HepG2 (cell line): ENCODE results near the gene EMC8. TPM values are rescaled to one million over a fixed set of nuclear protein-coding genes. Genes with fewer than 3 reads are reported as not detected.

Source experiments
- AGO1 ChIP-seq: fragments of 200-400 bp; formaldehyde crosslinking; IDR thresholded peaks from 2 replicates; pipeline ENCODE4 v1.6.1; 2017; ENCODE audit warnings: mild to moderate bottlenecking, low read depth, low read length, moderate library complexity; ENCODE audit not compliant: poor library complexity, severe bottlenecking
- BCL6 ChIP-seq: IDR thresholded peaks from 2 replicates; pipeline ENCODE4 v1.6.1; 2016; ENCODE audit warnings: missing genetic modification reagents, missing compliant biosample characterization
- DNMT1 ChIP-seq: sonication (generic); formaldehyde crosslinking; IDR thresholded peaks from 2 replicates; pipeline ENCODE4 v1.5.1; 2020; ENCODE audit warnings: mild to moderate bottlenecking, missing genetic modification reagents
- GATAD2A ChIP-seq: IDR thresholded peaks from 2 replicates; pipeline ENCODE4 v1.6.1; 2016
- HHEX ChIP-seq: IDR thresholded peaks from 2 replicates; pipeline ENCODE4 v1.6.1; 2016; ENCODE audit warnings: control low read depth
- IKZF4 ChIP-seq: sonication (generic); formaldehyde crosslinking; IDR thresholded peaks from 2 replicates; pipeline ENCODE4 v1.5.1; 2020; ENCODE audit warnings: borderline replicate concordance, mild to moderate bottlenecking, low read depth, missing genetic modification reagents; ENCODE audit errors: not compliant biosample characterization
- KDM3A ChIP-seq: IDR thresholded peaks from 2 replicates; pipeline ENCODE4 v1.6.1; 2018; ENCODE audit warnings: low read depth, missing compliant biosample characterization
- PHF20 ChIP-seq: sonication (generic); formaldehyde crosslinking; IDR thresholded peaks from 2 replicates; pipeline ENCODE4 v1.5.0; 2020; ENCODE audit warnings: mild to moderate bottlenecking, missing genetic modification reagents
- PRPF4 ChIP-seq: fragments of 200-400 bp; formaldehyde crosslinking; IDR thresholded peaks from 2 replicates; pipeline ENCODE4 v1.6.1; 2016; ENCODE audit warnings: low read length, low read depth; ENCODE audit not compliant: poor library complexity, severe bottlenecking
- THAP9 ChIP-seq: sonication (generic); formaldehyde crosslinking; IDR thresholded peaks from 2 replicates; pipeline ENCODE4; 2020; ENCODE audit warnings: missing genetic modification reagents, mild to moderate bottlenecking, borderline replicate concordance
- ZNF629 ChIP-seq: sonication (generic); formaldehyde crosslinking; conservative IDR thresholded peaks from 2 replicates; pipeline ENCODE4 v1.5.0; 2020; ENCODE audit warnings: missing genetic modification reagents
- polyA plus RNA-seq, 8 experiments: library from polyadenylated mRNA; depleted of rRNA in 3 of 8; stranded (reverse) in 7 of 8; unstranded in 1 of 8; fragments of >200 nt; fragmentation: Illumina TruSeq in 4 of 8; extraction: Trizol in 4 of 8; gene quantifications; 2 replicates each; pipeline versions ENCODE4 v1.2.1 to v1.2.3, GENCODE V29; 2011 to 2016; ENCODE audit warnings: low read depth in 4 of 8, missing spikeins in 1 of 8, mixed read lengths in 1 of 8; ENCODE audit not compliant: insufficient read depth in 1 of 8
- total RNA-seq, 5 experiments: library from RNA; depleted of rRNA; stranded (reverse); fragments of >200 nt; fragmentation: Illumina TruSeq; extraction: Trizol; gene quantifications; 2 replicates each; pipeline ENCODE4 v1.2.3, GENCODE V29; 2016; ENCODE audit warnings: low read depth in 1 of 5
- TF ChIP-seq, protein P1 (sequence below): sonication (generic); formaldehyde crosslinking; IDR thresholded peaks from 2 replicates; pipeline ENCODE4 v1.9.0; 2021; ENCODE audit warnings: missing genetic modification reagents, borderline replicate concordance
- TF ChIP-seq, protein P2 (sequence below): sonication (generic); formaldehyde crosslinking; IDR thresholded peaks from 2 replicates; pipeline ENCODE4 v1.5.1; 2020; ENCODE audit warnings: mild to moderate bottlenecking, missing genetic modification reagents, moderate library complexity
- TF ChIP-seq, protein P3 (sequence below): IDR thresholded peaks from 2 replicates; pipeline ENCODE4 v1.4.0; 2020; ENCODE audit warnings: mild to moderate bottlenecking, missing genetic modification reagents

The EMC8 gene
- total and polyA plus RNA-seq, 2 of the 13 experiments (the other 11 are each of a cell fraction or from before 2014, with no cell fraction given), result 55.0 to 76.0 TPM

GRCh38 chr16:85799497-85800320 is at the start of gene EMC8, which contains the start of gene COX4I1 (continued):
- TF ChIP-seq, protein P1, sequence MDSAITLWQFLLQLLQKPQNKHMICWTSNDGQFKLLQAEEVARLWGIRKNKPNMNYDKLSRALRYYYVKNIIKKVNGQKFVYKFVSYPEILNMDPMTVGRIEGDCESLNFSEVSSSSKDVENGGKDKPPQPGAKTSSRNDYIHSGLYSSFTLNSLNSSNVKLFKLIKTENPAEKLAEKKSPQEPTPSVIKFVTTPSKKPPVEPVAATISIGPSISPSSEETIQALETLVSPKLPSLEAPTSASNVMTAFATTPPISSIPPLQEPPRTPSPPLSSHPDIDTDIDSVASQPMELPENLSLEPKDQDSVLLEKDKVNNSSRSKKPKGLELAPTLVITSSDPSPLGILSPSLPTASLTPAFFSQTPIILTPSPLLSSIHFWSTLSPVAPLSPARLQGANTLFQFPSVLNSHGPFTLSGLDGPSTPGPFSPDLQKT, result peak; percentile 58; the same call in 1 of the 2 replicates
- TF ChIP-seq IKZF4 (CRISPR knock-in tag) (peak; percentile 20), ZNF629 (CRISPR knock-in tag) (peak; percentile 59; the same call in 1 of the 2 replicates), GATAD2A (CRISPR knock-in tag) (peak; percentile 47; the same call in 1 of the 2 replicates), PHF20 (CRISPR knock-in tag) (peak; percentile 96), THAP9 (CRISPR knock-in tag) (peak; percentile 86), AGO1 (peak; percentile 85), KDM3A (CRISPR knock-in tag) (no peak; the same call in 1 of the 2 replicates), PRPF4 (no peak), BCL6 (CRISPR knock-in tag) (peak; percentile 60; the same call in 1 of the 2 replicates), DNMT1 (peak; percentile 75; the same call in 1 of the 2 replicates), HHEX (CRISPR knock-in tag) (no peak)
- TF ChIP-seq, protein P2, sequence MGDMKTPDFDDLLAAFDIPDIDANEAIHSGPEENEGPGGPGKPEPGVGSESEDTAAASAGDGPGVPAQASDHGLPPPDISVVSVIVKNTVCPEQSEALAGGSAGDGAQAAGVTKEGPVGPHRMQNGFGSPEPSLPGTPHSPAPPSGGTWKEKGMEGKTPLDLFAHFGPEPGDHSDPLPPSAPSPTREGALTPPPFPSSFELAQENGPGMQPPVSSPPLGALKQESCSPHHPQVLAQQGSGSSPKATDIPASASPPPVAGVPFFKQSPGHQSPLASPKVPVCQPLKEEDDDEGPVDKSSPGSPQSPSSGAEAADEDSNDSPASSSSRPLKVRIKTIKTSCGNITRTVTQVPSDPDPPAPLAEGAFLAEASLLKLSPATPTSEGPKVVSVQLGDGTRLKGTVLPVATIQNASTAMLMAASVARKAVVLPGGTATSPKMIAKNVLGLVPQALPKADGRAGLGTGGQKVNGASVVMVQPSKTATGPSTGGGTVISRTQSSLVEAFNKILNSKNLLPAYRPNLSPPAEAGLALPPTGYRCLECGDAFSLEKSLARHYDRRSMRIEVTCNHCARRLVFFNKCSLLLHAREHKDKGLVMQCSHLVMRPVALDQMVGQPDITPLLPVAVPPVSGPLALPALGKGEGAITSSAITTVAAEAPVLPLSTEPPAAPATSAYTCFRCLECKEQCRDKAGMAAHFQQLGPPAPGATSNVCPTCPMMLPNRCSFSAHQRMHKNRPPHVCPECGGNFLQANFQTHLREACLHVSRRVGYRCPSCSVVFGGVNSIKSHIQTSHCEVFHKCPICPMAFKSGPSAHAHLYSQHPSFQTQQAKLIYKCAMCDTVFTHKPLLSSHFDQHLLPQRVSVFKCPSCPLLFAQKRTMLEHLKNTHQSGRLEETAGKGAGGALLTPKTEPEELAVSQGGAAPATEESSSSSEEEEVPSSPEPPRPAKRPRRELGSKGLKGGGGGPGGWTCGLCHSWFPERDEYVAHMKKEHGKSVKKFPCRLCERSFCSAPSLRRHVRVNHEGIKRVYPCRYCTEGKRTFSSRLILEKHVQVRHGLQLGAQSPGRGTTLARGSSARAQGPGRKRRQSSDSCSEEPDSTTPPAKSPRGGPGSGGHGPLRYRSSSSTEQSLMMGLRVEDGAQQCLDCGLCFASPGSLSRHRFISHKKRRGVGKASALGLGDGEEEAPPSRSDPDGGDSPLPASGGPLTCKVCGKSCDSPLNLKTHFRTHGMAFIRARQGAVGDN (CRISPR knock-in tag), result peak; percentile 94
- TF ChIP-seq, protein P3, sequence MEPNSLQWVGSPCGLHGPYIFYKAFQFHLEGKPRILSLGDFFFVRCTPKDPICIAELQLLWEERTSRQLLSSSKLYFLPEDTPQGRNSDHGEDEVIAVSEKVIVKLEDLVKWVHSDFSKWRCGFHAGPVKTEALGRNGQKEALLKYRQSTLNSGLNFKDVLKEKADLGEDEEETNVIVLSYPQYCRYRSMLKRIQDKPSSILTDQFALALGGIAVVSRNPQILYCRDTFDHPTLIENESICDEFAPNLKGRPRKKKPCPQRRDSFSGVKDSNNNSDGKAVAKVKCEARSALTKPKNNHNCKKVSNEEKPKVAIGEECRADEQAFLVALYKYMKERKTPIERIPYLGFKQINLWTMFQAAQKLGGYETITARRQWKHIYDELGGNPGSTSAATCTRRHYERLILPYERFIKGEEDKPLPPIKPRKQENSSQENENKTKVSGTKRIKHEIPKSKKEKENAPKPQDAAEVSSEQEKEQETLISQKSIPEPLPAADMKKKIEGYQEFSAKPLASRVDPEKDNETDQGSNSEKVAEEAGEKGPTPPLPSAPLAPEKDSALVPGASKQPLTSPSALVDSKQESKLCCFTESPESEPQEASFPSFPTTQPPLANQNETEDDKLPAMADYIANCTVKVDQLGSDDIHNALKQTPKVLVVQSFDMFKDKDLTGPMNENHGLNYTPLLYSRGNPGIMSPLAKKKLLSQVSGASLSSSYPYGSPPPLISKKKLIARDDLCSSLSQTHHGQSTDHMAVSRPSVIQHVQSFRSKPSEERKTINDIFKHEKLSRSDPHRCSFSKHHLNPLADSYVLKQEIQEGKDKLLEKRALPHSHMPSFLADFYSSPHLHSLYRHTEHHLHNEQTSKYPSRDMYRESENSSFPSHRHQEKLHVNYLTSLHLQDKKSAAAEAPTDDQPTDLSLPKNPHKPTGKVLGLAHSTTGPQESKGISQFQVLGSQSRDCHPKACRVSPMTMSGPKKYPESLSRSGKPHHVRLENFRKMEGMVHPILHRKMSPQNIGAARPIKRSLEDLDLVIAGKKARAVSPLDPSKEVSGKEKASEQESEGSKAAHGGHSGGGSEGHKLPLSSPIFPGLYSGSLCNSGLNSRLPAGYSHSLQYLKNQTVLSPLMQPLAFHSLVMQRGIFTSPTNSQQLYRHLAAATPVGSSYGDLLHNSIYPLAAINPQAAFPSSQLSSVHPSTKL (CRISPR knock-in tag), result peak; percentile 59
